NT2/D1 (cell line): Measurements from ENCODE around the gene LMAN1.

Source experiments
- SUZ12 ChIP-seq: IDR thresholded peaks from 2 replicates; pipeline ENCODE4 v1.6.1; 2011; ENCODE audit not compliant: insufficient read length, insufficient read depth; ENCODE audit errors: extremely low read depth
- YY1 ChIP-seq: IDR thresholded peaks from 2 replicates; pipeline ENCODE4 v1.6.1; 2011; ENCODE audit not compliant: insufficient read length, insufficient read depth
- ZNF274 ChIP-seq: IDR thresholded peaks from 2 replicates; pipeline ENCODE4 v1.6.1; 2011; ENCODE audit warnings: mild to moderate bottlenecking, low read depth, low read length

DNA sequence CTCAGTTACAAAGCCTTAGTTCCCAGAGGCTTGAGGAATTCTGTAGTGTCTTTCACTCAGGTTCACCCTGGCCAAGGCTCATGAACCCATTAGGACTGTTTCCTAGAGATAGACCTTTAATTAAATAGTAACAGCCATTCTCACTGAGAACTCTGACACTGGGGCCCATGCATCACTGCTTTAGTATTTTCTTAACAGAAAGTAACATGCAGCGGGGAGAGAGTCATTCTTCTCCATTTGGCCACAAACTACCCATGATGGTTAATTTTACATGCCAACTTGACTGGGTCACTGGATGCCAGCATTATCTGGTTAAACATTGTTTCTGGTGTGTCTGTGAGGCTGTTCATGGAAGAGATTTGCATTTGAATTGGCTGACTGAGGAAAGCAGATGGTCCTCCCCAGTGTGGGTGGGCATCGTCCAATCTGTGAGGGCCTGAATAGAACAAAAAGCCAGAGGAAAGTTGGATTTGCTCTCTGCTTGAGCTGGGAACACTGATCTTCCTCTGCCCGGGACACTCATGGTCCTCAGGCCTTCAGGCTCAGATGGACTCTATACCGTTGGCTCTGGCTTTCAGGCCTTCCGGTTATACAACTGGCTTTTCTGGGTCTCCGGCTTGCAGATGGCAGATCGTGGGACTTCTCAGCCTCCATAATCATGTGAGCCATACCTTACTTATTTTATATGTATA lies 35.0 kb downstream of the LMAN1 start:
- TF ChIP-seq ZNF274 (no peak), YY1 (no peak), SUZ12 (no peak)
